EH (cell line): ENCODE data around the gene DIS3L.
A peak's percentile ranks its signal among the peaks of the same experiment; 100 is the strongest.
"Not testable (repeated sequence)": the region's sequence is repeated elsewhere in the genome, so short reads cannot be mapped to it uniquely, and the experiment has no call there.

ENCODE experiments used
- DNase-seq: peaks from one replicate; pipeline ENCODE4 v3.0.0-alpha.2; 2015; ENCODE audit warnings: low read depth

DIS3L gene

DNA sequence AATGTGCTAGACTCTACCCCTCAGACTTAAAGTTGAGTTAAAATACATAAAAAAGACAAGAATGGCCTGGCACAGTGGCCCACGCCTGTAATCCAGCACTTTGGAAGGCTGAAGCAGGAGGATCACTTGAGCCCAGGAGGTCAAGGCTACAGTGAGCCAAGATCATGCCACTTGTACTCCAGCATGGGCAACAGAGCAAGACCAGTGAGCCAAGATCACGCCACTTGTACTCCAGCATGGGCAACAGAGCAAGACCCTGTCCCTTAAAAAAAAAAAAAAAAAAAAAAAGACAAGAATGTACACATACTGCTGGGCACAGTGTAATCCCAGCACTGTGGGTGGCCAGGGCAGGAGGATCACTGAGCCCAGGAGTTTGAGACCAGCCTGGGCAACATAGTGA, 17.4 kb downstream of the DIS3L start:
- no peak for DNase-seq

GRCh38 chr15:66312144-66312543, 18.8 kb downstream of the DIS3L start:
- DNase-seq, result no peak

- no peak for DNase-seq
Observed at GRCh38 chr15:66323312-66323928, 30.1 kb downstream of the DIS3L start.

GRCh38 chr15:66326051-66326450, 32.7 kb downstream of the DIS3L start:
- DNase-seq, result no peak

GRCh38 chr15:66327736-66328135, 34.4 kb downstream of the DIS3L start:
- no peak for DNase-seq

DNA sequence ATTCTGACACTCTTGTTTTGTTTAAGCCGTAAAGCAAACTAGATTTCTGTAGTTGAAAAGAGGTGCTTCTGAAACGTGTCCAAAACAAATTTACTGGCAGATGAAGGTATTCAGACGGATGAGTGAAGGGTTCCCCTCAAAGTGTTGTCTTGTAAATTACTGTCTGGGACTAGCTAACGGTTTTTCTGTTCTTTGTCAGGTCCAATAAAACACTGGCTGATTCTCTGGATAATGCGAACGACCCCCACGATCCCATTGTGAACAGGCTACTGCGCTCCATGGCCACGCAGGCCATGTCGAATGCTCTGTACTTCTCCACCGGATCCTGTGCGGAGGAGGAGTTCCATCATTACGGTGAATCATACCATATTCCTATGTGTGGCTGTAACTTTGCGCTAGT, 35.4 kb downstream of the DIS3L start:
- no peak for DNase-seq

DNA sequence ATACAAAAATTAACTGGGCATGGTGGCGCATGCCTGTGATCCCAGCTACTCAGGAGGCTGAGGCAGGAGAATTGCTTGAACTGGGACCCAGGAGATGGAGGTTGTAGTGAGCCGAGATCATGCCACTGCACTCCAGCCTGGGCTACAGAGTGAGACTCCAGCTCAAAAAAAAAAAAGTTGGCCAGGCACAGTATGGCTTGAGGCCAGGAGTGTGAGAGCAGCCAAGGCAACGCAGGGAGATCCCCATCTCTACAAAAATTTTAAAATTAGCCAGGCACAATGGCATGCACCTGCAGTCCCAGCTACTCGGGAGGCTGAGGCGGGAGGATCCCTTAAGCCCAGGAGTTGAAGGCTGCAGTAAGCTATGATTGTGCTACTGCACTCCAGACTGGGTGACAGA, 55.2 kb downstream of the DIS3L start:
- DNase-seq, result not testable (repeated sequence)

DNA sequence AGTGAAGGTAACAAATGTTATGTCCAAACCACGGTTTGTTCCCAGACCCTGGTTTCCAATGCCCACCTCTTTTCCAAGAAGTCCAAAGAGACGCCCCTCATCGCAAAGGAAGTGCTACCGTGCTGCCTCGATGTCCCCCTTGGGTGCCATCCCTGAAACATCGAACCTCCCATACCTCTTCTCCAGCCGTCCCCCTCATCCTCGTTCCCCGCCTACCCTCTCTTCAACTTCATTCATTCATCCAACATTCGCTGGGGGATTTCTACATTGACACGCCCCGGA, 62.6 kb downstream of the DIS3L start:
- DNase-seq, result no peak

DNA sequence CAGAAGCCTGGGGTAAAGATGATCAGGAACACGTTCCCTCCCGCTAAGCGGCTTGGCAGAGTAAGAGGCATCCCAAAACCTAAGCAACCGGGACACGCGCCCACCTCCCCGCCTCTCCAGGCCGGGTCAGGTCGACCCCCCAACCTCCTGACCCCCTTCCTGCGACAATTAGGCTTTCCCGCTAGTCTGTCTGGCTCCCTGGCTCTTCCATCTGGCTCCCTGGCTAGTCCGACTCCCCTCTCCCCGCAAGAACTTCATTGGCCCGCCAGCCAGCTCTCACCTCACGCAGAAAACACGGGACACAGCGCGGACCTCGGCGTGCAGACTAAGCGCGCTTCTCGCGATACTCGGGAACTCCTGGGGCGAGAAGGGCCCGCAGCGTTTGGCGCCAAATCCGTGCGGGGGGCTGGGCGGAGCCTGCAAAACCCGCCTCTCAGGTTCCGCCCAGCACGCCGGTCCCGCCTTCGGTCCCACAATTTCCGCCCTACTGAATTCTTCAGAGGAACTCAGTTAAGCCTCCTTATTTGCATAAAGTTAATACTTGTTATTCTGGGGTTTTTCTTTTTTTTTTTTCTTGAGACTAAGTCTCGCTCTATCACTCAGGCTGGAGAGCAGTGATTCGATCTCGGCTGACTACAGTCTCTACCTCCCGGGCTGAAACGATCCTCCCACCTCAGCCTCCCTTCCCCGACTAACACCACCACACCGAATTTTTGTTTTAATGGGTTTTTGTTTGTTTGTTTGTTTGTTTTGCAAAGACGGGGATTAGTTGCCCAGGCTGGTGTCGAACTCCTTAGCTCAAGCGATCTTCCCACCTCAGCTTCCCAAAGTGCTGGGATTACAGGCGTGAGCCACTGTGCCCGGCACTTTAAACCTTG, 63.2 kb downstream of the DIS3L start, which contains the start of gene TIPIN:
TSS of gene TIPIN (minus strand) at position 327 of the 878 bp plus-strand sequence. CDS start 3,738 bp downstream, outside the sequence.
- DNase-seq, result peak; percentile 95

DNA sequence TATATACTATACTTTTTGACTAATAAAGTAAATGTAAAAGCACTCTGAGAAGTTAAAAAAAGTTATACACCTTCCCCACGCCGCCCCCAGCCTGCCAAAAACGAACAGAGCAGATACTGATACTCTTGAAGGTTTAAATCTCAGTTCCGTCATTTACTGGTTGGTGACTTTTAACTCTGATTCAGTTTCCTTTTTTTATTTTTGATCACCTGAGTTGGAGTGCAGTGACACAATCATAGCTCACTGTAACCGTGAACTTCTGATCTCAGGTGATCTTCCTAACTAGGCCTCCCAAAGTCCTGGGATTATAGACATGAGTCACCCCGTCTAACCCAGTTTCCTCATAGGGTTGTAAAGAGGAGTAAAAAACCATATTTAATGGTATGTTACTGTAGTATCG, 66.4 kb downstream of the DIS3L start:
- no peak for DNase-seq

- DNase-seq, result not testable (repeated sequence)
Observed at GRCh38 chr15:66361745-66362460, 68.5 kb downstream of the DIS3L start.

- DNase-seq, result no peak
Observed at GRCh38 chr15:66362776-66363175, 69.4 kb downstream of the DIS3L start.

GRCh38 chr15:66364944-66365528, 71.7 kb downstream of the DIS3L start:
- DNase-seq, result no peak

- peak; percentile 11 for DNase-seq
Observed at GRCh38 chr15:66369773-66370651, 76.6 kb downstream of the DIS3L start.

GRCh38 chr15:66374179-66374578, 80.8 kb downstream of the DIS3L start:
- no peak for DNase-seq

DNA sequence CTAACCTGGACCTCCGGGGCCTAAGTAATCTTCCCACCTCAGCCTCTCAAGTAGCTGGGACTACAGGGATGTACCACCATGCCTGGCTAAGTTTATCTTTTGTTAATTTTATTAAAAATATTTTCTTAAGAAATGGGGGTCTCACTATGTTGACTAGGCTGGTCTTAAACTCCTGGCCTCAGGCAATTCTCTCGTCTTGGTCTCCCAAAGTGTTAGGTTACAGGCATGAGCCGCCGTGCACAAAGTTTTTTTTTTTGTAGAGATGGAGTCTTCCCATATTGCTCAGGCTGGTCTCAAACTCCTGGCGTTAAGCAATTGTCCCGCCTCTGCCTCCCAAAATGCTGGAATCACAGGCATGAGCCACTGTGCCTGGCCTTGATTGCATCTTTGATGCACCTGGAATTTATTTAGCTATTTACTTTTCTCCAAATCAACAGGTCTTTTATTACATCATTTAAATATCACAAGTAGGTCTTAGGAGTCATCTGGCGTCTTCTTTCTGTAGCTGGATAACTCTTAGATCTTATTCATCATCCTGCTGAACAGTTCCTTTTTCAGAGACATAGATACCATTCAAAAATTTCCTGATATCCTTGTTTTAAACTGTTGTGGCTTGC, 85.6 kb downstream of the DIS3L start:
- DNase-seq, result no peak

GRCh38 chr15:66381376-66381775, 88.0 kb downstream of the DIS3L start:
- not testable (repeated sequence) for DNase-seq
